Stimulated activated naive CD8-positive, alpha-beta T cell treated with anti-CD3 and anti-CD28 coated beads, Interleukin-15, amount 100 ng/mL, for 72 hours (primary cell): ENCODE data around the gene PARP6.

Experiments used
- ATAC-seq: fragments of 150-1000 bp; cut with Tn5 transposase; 2 replicates; pipeline ENCODE4 v1.10.0; 2021; ENCODE audit warnings: mild to moderate bottlenecking, moderate library complexity
- DNase-seq, 2 donors: peaks; one replicate each; pipeline ENCODE4 v3.0.0; 2021 to 2022
- H3K27ac Mint-ChIP-seq, 2 donors: one replicate each; pipeline ENCODE4 v1.8.0; 2022; ENCODE audit warnings: mild to moderate bottlenecking in 2 of 2, mixed read lengths in 2 of 2, moderate library complexity in 2 of 2
- H3K27me3 Mint-ChIP-seq: one replicate; pipeline ENCODE4 v1.8.0; 2022; ENCODE audit warnings: mixed read lengths
- H3K4me1 Mint-ChIP-seq: one replicate; pipeline ENCODE4 v1.8.0; 2022; ENCODE audit warnings: mild to moderate bottlenecking, mixed read lengths
- H3K4me3 Mint-ChIP-seq, 2 donors: one replicate each; pipeline ENCODE4 v1.8.0; 2022; ENCODE audit warnings: mild to moderate bottlenecking in 2 of 2, mixed read lengths in 2 of 2, moderate library complexity in 1 of 2
- H3K9me3 Mint-ChIP-seq, 2 donors: one replicate each; pipeline ENCODE4 v1.8.0; 2022; ENCODE audit warnings: mixed read lengths in 2 of 2

The PARP6 gene

DNA sequence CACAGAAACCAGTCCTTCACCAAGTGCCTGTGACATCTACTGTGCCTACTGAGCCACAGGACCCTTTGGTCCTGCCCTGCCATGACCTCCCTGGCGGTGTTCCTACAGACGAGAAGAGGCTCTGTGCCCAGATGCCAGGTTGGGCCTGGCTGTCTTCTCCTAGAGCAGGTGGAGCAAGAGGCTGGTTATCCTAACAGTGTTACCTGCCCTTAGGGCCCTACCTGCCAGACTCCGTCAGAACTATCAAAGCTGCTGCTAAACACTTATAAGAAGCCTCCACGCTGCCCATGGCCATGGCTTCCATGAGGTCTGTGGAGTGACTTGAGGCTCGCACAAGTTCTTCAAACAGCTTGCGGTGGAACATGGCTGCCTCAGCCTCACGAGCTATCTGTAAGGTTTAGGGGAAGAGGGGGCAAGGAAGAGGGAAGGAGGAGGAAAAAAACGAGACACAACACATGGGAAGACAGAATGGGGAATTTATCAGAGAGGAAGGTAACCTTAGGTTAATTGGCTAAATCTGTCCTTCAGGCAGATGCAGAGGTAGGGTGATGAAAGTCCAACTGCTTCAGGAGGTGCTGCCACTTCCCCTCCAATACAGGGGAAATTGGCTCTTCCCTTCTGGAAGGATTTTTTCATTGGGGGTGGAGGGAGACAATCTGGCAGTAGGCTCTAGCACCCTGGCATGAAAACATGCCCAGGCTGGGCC is 69.4 kb downstream of the PARP6 start:
- DNase-seq (no peak), ATAC-seq (no peak)
- H3K9me3 Mint-ChIP-seq = no peaks in the 10 kb centered on the region
- peaks cover 5% of the 10 kb centered on the region for H3K27me3 Mint-ChIP-seq
- peaks cover 77% of the 10 kb centered on the region for H3K4me1 Mint-ChIP-seq
- H3K27ac Mint-ChIP-seq = peak overlapping the region; percentile 0 to 81
- H3K4me3 Mint-ChIP-seq = no peak overlapping the region

DNA sequence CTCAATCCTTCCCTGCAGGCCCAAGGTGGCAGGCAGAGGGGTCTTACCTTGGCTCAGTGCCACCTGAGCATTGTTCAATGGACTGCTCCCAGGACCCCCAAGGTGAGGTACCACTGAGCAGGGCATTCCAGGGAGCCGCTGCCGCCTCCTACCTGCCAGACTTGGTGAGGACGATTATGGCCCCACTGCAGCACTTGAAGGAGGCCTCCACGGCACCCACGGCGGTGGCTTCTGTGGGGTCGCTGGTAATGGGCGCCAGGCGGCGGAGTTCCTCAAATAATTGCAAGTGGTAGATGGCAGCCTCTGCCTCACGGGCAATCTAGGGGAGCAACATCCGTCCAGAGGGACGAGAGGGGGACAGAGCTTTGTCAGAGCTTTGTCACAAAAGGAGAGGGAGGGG is 70.1 kb downstream of the PARP6 start:
- ATAC-seq (no peak), DNase-seq (no peak)
- Mint-ChIP-seq H3K27ac (peak overlapping the region in 1 of 2 donors; percentile 55), H3K4me1 (peaks cover 82% of the 10 kb centered on the region), H3K27me3 (peaks cover 11% of the 10 kb centered on the region), H3K4me3 (no peak overlapping the region), H3K9me3 (no peaks in the 10 kb centered on the region)

DNA sequence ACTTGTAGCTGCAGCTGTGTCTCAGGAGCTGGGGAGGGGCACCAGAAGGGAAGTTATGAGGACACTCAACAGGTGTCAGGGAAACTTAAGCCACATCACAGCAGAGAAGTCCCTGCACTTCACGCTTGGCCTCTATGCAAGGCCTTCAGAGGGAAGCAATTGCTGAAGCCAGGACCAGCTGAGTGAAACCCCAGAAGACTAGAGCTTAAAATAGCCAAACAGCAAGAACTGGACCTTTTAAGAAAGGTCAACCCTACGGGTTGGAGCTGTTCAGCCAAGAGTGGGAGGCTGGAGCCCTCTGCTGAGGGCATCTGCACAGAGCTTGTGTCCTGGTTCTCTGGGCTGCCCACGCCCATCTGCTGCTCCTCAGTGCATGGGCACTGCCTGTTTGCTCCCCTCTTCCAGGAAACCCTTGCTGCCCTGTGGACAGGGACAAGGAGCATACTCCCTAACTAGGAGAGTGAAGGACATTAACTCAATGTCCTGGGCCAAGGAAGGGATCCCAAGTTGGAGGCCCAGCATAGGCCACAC is 70.9 kb downstream of the PARP6 start:
- DNase-seq = no peak
- Mint-ChIP-seq H3K4me1 (peaks cover 78% of the 10 kb centered on the region), H3K9me3 (no peaks in the 10 kb centered on the region), H3K27me3 (peaks cover 11% of the 10 kb centered on the region), H3K4me3 (no peak overlapping the region), H3K27ac (no peak overlapping the region)
- no peak for ATAC-seq

DNA sequence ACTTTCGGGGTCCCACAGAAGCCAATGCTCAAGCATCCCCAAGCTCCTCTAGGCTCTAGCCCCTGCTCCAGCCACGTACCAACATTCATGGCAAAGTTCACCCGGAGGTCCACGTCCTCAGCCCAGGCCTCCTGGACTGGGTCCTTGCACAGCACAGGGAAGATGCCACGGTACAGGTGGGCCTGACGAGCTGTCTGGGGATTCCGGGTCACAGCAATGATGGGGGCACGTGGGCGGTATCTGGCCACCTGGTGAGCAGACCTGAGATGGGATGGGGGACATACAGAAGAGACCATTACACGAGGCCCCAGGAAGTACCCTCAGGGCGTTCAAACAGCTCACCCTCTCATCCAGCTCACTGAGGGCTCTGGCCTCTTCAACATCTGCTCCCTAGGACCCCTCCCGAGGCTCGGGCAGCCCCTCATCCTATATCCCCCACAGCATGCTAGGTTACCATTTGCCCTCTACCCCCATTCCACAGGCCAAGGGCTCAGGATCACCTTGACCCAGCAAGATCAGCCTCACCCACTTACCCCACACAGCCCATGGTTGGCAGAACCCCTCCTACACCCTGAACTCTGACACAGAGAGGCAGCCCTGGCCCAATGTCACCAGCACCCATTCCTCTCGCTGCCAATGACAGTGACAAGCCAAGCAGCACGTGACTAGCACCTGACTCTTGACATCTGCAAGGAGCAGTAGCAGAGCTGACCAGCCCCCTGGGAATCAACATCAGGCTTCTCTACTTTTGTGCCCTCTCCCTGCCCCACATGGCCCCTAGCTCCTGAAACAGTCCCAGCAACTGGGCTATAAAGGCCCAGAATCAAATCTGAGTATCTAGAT is 71.7 kb downstream of the PARP6 start:
- Mint-ChIP-seq H3K27me3 (peaks cover 17% of the 10 kb centered on the region), H3K9me3 (no peaks in the 10 kb centered on the region), H3K27ac (peak overlapping the region; percentile 8 to 89), H3K4me3 (peak overlapping the region in 1 of 2 donors; percentile 5), H3K4me1 (peaks cover 69% of the 10 kb centered on the region)
- no peak for ATAC-seq
- DNase-seq = no peak

DNA sequence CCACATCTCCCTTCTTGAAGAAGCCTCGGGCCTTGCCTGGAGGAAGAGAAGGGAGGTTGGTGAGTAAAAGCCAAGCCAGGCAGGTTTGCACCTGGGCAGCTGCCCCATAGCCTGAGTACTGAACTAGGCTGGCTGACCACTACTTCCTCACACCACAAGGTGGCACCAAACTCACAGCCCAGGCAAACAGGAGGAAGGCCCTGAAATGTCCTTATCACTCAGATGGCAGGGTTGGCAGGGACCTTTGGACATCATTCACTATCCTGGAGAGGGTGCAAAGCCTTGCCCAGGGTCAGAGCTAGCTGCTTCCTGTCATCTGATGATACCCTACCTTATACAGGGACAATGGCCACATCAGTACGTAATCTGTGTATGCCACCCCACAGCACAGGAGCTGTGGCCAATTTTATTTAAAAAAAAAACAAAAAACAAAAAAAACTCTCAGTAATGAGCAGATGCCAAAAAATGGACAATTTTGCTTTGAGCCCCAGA is 72.6 kb downstream of the PARP6 start:
- DNase-seq = peak; percentile 77
- no peak overlapping the region for H3K27ac Mint-ChIP-seq
- no peak overlapping the region for H3K4me3 Mint-ChIP-seq
- H3K27me3 Mint-ChIP-seq = peaks cover 17% of the 10 kb centered on the region
- ATAC-seq = peak; percentile 73
- H3K4me1 Mint-ChIP-seq = peaks cover 63% of the 10 kb centered on the region
- no peaks in the 10 kb centered on the region for H3K9me3 Mint-ChIP-seq

DNA sequence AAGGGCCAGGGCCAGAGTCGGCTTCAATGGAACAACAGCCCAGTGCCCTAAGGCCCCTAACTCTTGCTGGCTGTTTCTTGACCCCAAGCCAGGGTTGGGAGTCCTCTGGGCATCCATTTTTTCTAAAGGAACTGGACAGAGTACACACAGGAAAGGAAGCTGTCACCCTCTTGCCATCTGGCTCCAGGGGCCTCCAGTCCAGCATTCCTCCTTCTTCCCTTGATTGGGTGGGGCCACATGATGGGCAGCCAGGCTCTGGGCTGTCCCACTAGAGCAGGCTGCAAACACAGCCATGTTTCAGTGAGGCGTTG is 73.2 kb downstream of the PARP6 start:
- ATAC-seq = no peak
- H3K4me1 Mint-ChIP-seq = peaks cover 58% of the 10 kb centered on the region
- H3K4me3 Mint-ChIP-seq = no peak overlapping the region
- H3K27me3 Mint-ChIP-seq = peaks cover 20% of the 10 kb centered on the region
- no peak overlapping the region for H3K27ac Mint-ChIP-seq
- H3K9me3 Mint-ChIP-seq = no peaks in the 10 kb centered on the region
- no peak for DNase-seq

DNA sequence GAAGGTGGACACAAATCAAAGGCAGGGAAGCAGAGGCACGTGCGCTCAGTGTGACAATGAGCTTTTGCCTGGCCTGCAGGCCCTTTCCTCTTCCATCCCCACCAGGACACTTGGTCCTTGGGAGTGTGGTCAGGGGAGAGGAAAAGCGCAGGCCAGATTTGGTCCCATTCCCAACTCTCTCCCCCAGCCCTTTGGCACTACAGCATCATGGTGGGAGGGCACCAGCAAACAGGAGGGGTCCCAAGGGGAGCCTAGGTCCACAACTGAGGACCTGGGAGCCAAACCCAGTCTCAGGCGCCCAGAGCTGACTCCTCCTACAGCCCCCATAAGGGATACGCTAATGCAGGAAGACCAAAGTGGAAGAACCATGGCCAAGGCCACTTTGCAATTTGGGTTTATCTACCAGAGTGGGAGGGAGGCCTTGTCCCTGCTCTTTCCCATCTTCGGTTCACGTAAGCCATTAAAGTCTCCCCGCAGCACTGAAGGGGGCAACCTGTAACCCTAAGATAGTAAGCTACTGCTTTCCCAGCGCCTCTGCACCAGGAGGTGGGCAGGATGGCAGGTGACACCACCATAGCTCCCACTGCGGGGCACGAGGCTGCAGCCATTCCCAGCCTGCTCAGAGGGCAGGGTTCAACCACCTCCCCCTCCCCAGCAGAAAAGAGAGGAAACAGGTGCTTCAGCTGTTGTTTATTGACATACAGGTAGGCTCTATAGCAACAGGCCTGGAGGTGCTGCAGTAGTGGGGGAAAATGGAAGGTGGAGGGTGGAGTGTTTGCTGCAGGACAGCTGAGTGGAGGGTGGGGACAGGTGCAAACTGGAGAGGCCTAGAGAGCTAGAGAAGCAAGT is 73.8 kb downstream of the PARP6 start:
- Mint-ChIP-seq H3K27ac (peak overlapping the region in 1 of 2 donors; percentile 20), H3K9me3 (no peaks in the 10 kb centered on the region), H3K27me3 (peaks cover 26% of the 10 kb centered on the region), H3K4me1 (peaks cover 56% of the 10 kb centered on the region), H3K4me3 (peak overlapping the region; percentile 68 to 90)
- no peak for DNase-seq
- ATAC-seq = no peak

DNA sequence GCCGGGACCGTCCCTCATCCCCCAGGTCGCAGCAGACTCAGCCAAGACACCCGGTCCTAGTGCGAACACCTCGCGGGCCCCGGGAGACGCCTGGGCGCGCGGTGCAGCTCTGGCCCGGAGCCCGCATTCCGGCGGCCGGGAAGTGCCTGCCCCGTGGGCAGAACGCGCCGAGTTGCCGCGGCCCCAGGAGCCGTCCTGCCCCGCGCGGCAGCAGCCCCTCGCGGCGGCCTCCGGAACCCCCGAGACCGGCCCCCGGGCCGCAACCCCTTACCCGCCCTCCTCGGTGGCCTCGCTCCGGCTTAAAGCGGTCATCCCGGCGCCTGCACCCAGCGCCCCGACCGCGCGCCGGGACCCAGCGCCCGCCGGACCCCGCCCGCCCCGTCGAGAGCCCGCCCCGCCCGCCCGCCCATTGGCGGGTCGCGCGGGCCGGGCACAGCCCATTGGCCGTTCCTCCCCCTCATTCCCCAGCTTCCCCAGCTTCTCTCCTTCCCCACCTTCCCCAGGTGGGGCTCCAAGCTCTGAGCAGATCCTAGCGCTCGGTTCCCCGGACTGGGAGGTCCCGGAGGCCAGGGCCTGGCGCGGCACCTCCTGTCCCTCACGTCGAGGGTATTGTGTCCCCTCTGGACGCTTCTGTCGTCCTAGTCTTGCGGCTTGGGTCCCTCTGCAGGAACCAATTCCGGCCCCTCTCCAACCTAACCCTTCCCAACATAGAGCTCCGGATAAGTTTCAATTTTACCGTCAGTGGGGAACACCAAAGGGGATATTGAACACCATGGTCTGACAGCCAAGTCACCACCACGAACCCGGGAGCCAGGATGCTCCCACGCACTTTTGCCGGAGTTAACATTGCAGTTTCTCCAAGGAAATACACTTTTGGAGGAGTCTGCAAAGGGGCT is 74.6 kb downstream of the PARP6 start, which contains the start of gene GRAMD2A:
Gene GRAMD2A, minus strand, starts transcription at position 328 of the 896 bp plus-strand sequence.
- ATAC-seq (peak; percentile 62), DNase-seq (no peak)
- H3K4me3 Mint-ChIP-seq = peak within 1 kb of the TSS; percentile 68 to 90
- H3K9me3 Mint-ChIP-seq = no peaks in the 10 kb centered on the region
- peaks cover 28% of the 10 kb centered on the region for H3K27me3 Mint-ChIP-seq
- peaks cover 47% of the 10 kb centered on the region for H3K4me1 Mint-ChIP-seq
- H3K27ac Mint-ChIP-seq = peak within 1 kb of the TSS; percentile 85 to 97

DNA sequence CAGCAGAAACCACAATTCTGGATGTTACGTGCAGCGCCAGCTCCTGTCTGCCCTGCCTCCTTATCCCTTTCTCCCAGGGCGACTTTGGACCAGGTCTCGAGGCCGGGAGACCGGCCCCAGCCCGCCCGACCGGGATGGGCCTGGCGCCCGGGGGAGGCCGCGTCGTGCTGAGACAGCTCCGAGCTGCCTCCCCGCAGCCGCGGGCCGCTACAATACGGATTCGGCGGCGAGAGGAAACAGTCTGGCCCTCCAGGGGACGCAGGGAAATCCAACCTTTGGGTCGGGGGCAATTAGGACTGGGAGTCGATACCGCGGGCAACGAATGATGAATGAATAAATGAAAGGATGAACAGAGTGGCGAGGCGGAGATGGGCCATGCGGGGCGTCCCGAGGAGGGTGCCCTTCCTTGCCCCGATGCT is 75.3 kb downstream of the PARP6 start:
- Mint-ChIP-seq H3K4me3 (peak overlapping the region in 1 of 2 donors; percentile 49), H3K4me1 (peaks cover 42% of the 10 kb centered on the region), H3K9me3 (no peaks in the 10 kb centered on the region), H3K27ac (peak overlapping the region in 1 of 2 donors; percentile 20), H3K27me3 (peaks cover 28% of the 10 kb centered on the region)
- peak; percentile 5 for ATAC-seq
- no peak for DNase-seq

DNA sequence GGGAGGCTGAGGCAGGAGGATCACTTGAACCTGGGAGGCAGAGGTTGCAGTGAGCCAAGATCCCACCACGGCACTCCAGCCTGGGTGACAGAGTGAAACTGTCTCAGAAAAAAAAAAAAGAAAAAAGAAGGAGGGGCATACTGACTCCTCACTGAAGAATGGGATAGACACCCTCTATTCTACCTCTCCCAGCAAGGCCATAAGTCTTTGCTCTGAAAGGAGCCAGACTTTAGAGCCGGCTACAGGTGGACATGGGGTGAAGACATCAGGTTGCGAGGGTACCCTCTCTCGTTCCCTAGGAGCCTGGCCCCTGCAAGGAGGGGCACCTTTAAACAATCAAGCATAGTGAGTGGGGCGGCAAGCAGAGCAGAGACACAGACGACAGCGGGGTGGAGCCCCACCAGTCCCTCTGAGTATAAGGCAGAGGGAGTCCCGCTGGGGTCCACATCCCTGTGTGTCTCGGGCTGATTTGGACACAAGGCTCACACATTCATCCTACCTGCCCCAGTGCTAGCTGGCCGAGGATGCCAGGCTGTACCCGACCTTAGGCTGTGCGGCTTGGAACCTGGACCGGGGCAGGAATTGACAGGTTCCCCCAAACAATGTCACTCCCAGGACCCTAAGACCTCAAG is 75.8 kb downstream of the PARP6 start:
- no peak for DNase-seq

DNA sequence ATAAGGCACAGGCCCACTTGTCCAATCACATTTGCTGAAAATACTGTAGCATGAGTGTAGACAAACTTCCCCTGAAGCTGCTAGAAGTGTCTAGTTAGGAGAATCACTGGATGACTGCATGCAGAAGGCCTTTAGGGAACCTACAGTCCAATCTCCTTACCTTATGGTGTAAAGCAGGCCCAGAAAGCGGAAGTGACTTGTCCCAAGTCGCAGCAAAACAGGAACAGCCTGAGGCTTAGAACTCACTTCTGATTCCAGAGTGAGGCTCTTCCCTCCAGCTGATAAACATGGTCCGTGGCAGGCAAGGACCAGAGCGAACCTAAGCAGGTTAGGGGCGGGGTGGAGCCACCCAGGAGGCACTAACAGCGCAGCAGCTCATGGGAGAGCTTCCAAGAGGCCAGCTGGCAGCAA is 77.2 kb downstream of the PARP6 start:
- Mint-ChIP-seq H3K27ac (no peak overlapping the region), H3K4me3 (no peak overlapping the region), H3K9me3 (no peaks in the 10 kb centered on the region), H3K27me3 (peaks cover 35% of the 10 kb centered on the region), H3K4me1 (peaks cover 30% of the 10 kb centered on the region)
- DNase-seq = no peak
- ATAC-seq = no peak

More for the DNA sequence above, 75.8 kb downstream of the PARP6 start:
- H3K9me3 Mint-ChIP-seq = no peaks in the 10 kb centered on the region
- peak; percentile 6 for ATAC-seq
- H3K27me3 Mint-ChIP-seq = peaks cover 28% of the 10 kb centered on the region
- peaks cover 42% of the 10 kb centered on the region for H3K4me1 Mint-ChIP-seq
- peak overlapping the region in 1 of 2 donors; percentile 12 for H3K4me3 Mint-ChIP-seq
- peak overlapping the region in 1 of 2 donors; percentile 20 for H3K27ac Mint-ChIP-seq

DNA sequence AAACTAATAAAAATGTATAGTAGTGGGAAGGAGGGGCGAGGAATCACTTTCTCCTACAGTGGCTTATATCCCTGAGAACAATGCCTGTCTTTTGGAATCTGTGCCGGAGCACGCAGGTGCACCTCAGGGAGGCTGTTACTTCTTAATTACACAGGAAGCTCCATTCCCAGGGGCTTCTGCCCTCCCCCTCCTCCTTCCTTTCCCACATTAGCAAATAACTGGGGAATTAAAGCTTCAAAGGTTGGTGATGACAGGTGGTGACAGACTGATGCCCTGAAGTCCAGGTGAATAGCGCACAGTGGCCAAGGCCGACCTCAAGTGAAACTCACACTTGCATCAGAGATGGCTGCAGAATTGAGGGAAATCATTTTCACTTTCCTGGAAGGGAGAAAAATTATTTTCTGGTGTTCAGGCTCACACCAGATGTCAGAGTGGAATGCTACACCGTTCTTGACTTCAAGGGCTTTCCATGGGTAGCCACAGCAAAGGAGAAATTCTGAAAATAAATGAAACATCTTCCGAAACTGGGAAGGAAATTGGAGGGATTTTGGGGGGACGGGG is 78.4 kb downstream of the PARP6 start:
- no peak for DNase-seq
- Mint-ChIP-seq H3K27ac (no peak overlapping the region), H3K27me3 (peaks cover 37% of the 10 kb centered on the region), H3K4me3 (no peak overlapping the region), H3K9me3 (no peaks in the 10 kb centered on the region), H3K4me1 (peaks cover 19% of the 10 kb centered on the region)
- no peak for ATAC-seq

DNA sequence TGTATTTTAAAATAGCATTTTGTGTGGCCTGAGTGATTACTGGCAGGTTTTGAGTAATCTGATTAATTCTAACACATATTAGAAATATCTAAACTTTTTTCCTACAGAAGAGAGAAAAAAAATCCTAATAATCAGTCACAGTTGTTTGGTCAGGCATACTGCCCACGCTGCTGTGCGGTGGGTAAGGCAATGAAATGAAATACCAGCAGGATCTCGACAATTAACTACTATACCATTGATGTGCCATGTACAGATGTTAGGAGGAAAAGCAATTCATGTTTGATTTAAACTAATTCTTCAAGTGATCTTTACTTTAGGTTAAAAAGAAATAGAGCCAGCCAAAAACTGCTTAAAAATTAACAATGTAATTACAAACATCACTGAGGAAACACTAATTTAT is 79.9 kb downstream of the PARP6 start:
- H3K27me3 Mint-ChIP-seq = peaks cover 31% of the 10 kb centered on the region
- H3K27ac Mint-ChIP-seq = no peak overlapping the region
- H3K4me1 Mint-ChIP-seq = peaks cover 5% of the 10 kb centered on the region
- no peaks in the 10 kb centered on the region for H3K9me3 Mint-ChIP-seq
- H3K4me3 Mint-ChIP-seq = no peak overlapping the region
- ATAC-seq (no peak), DNase-seq (no peak)
